ENCODE results near the gene ATAD1.
A peak's percentile ranks its signal among the peaks of the same experiment; 100 is the strongest.
"Not testable (repeated sequence)": the region's sequence is repeated elsewhere in the genome, so short reads cannot be mapped to it uniquely, and the experiment has no call there.

ATAD1 gene

DNA sequence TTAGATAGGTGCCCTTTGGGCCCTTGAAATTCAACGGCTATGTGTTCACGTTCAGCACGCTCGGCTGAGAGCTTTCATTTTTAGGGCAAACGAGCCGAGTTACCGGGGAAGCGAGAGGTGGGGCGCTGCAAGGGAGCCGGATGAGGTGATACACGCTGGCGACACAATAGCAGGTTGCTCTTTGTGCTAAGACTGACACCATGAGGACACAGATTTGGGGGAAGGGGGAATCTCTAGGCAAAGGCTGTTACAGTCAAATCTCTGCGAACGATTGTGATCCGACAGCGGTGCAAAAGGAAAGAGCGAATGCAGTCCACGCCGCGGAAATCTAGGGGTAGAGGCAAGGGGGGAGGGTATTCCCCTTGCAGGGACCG is 44.6 kb upstream of the ATAD1 start:
- no peak for DNase-seq (ENCODE audit: low read depth, low spot score)

GRCh38 chr10:87861953-87862678 is 44.1 kb upstream of the ATAD1 start:
- TF ChIP-seq FOXP2 (optimal IDR thresholded peaks at IDR 0.05; ENCODE audit: control extremely low read depth, extremely low read length, insufficient read depth) = no peak
- TF ChIP-seq EZH2 (IDR thresholded peaks at IDR 0.05) = no peak
- no peak for TF ChIP-seq POLR2AphosphoS5 (IDR thresholded peaks at IDR 0.05; ENCODE audit: borderline replicate concordance, low read depth, low read length)
- H3K9me3 ChIP-seq (ENCODE audit: low read depth, low read length) = no peaks in the 10 kb centered on the region
- H3K9ac ChIP-seq (ENCODE audit: insufficient read length) = no peak overlapping the region
- H3K36me3 ChIP-seq (ENCODE audit: insufficient read depth, low read length) = no peaks in the 10 kb centered on the region
- no peak overlapping the region for H3K27ac ChIP-seq
- no peak for DNase-seq (ENCODE audit: low read depth, low spot score)
- peak overlapping the region; percentile 85 for H3K4me3 ChIP-seq

More for the DNA sequence above, 44.6 kb upstream of the ATAD1 start:
- H3K4me3 ChIP-seq = peak overlapping the region; percentile 85
- H3K36me3 ChIP-seq (ENCODE audit: insufficient read depth, low read length) = no peaks in the 10 kb centered on the region
- no peak overlapping the region for H3K9ac ChIP-seq (ENCODE audit: insufficient read length)
- no peaks in the 10 kb centered on the region for H3K9me3 ChIP-seq (ENCODE audit: low read depth, low read length)
- H3K27ac ChIP-seq = no peak overlapping the region
- TF ChIP-seq POLR2AphosphoS5 (IDR thresholded peaks at IDR 0.05; ENCODE audit: borderline replicate concordance, low read depth, low read length) (no peak), FOXP2 (optimal IDR thresholded peaks at IDR 0.05; ENCODE audit: control extremely low read depth, extremely low read length, insufficient read depth) (no peak)

- no peaks in the 10 kb centered on the region for H3K9me3 ChIP-seq (ENCODE audit: low read depth, low read length)
- no peaks in the 10 kb centered on the region for H3K36me3 ChIP-seq (ENCODE audit: insufficient read depth, low read length)
- no peak overlapping the region for H3K27ac ChIP-seq
- H3K4me3 ChIP-seq = no peak overlapping the region
- H3K9ac ChIP-seq (ENCODE audit: insufficient read length) = no peak overlapping the region
- no peak for DNase-seq (ENCODE audit: low read depth, low spot score)
- no peak for TF ChIP-seq POLR2AphosphoS5 (IDR thresholded peaks at IDR 0.05; ENCODE audit: borderline replicate concordance, low read depth, low read length)
These were observed 43.5 kb upstream of the ATAD1 start for GRCh38 chr10:87861566-87861952.

GRCh38 chr10:87860816-87861403 is 42.9 kb upstream of the ATAD1 start:
- H3K4me3 ChIP-seq = no peak overlapping the region
- no peak for DNase-seq (ENCODE audit: low read depth, low spot score)
- no peak overlapping the region for H3K9ac ChIP-seq (ENCODE audit: insufficient read length)
- TF ChIP-seq EZH2 (IDR thresholded peaks at IDR 0.05) (no peak), FOXP2 (optimal IDR thresholded peaks at IDR 0.05; ENCODE audit: control extremely low read depth, extremely low read length, insufficient read depth) (no peak), POLR2AphosphoS5 (IDR thresholded peaks at IDR 0.05; ENCODE audit: borderline replicate concordance, low read depth, low read length) (no peak)
- H3K9me3 ChIP-seq (ENCODE audit: low read depth, low read length) = no peaks in the 10 kb centered on the region
- no peak overlapping the region for H3K27ac ChIP-seq
- no peaks in the 10 kb centered on the region for H3K36me3 ChIP-seq (ENCODE audit: insufficient read depth, low read length)

DNA sequence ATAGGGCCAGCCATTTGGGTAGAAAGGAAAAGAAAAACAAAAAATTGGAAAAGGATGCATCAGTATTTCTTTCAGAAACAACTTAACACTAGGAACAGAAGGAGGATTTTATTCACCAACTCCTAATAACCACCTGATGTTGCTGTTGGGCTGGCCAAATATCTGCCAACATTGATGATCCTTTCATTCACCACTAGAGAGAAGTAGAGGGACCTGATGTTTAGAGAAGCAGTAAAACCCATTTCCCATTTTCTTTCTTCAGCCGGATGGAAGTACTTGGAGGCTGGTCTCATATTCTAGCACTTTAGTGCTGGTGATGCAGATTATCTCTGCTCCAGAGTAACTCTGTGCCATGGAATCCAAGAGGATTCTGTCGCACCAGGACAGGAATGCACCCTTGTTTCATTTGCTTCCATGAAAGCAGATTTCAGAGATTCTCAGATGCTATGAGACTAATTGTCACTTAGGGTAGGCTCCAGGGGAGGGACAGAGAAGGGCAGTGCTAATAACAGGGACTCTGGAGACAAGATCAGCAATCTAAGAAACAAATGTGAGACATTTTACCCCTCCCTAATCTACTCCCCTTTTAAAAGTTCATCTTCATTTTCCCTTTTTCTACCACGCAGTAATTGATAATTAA is 42.2 kb upstream of the ATAD1 start:
- Histone ChIP-seq H3K9me3 (ENCODE audit: low read depth, low read length) (no peaks in the 10 kb centered on the region), H3K27ac (no peak overlapping the region), H3K4me3 (no peak overlapping the region), H3K9ac (ENCODE audit: insufficient read length) (no peak overlapping the region), H3K36me3 (ENCODE audit: insufficient read depth, low read length) (no peaks in the 10 kb centered on the region)
- TF ChIP-seq EZH2 (IDR thresholded peaks at IDR 0.05) = no peak
- TF ChIP-seq POLR2AphosphoS5 (IDR thresholded peaks at IDR 0.05; ENCODE audit: borderline replicate concordance, low read depth, low read length) = no peak
- no peak for TF ChIP-seq FOXP2 (optimal IDR thresholded peaks at IDR 0.05; ENCODE audit: control extremely low read depth, extremely low read length, insufficient read depth)
- no peak for DNase-seq (ENCODE audit: low read depth, low spot score)

GRCh38 chr10:87855665-87856064 is 37.6 kb upstream of the ATAD1 start:
- not testable (repeated sequence) for H3K27ac ChIP-seq; H3K9me3 ChIP-seq (ENCODE audit: low read depth, low read length); H3K4me3 ChIP-seq; H3K9ac ChIP-seq (ENCODE audit: insufficient read length); DNase-seq (ENCODE audit: low read depth, low spot score); H3K36me3 ChIP-seq (ENCODE audit: insufficient read depth, low read length)

GRCh38 chr10:87855247-87855646 is 37.2 kb upstream of the ATAD1 start:
- DNase-seq (ENCODE audit: low read depth, low spot score); H3K9ac ChIP-seq (ENCODE audit: insufficient read length); H3K27ac ChIP-seq: not testable (repeated sequence)

GRCh38 chr10:87852089-87852488 is 34.1 kb upstream of the ATAD1 start:
- Histone ChIP-seq H3K9ac (ENCODE audit: insufficient read length) (no peak overlapping the region), H3K36me3 (ENCODE audit: insufficient read depth, low read length) (no peaks in the 10 kb centered on the region), H3K9me3 (ENCODE audit: low read depth, low read length) (no peaks in the 10 kb centered on the region), H3K4me3 (no peak overlapping the region), H3K27ac (no peak overlapping the region)
- TF ChIP-seq POLR2AphosphoS5 (IDR thresholded peaks at IDR 0.05; ENCODE audit: borderline replicate concordance, low read depth, low read length) (no peak), FOXP2 (optimal IDR thresholded peaks at IDR 0.05; ENCODE audit: control extremely low read depth, extremely low read length, insufficient read depth) (no peak), EZH2 (IDR thresholded peaks at IDR 0.05) (no peak)
- no peak for DNase-seq (ENCODE audit: low read depth, low spot score)

More at GRCh38 chr10:87855247-87855646, 37.2 kb upstream of the ATAD1 start:
- not testable (repeated sequence) for H3K4me3 ChIP-seq; H3K9me3 ChIP-seq (ENCODE audit: low read depth, low read length); H3K36me3 ChIP-seq (ENCODE audit: insufficient read depth, low read length)

DNA sequence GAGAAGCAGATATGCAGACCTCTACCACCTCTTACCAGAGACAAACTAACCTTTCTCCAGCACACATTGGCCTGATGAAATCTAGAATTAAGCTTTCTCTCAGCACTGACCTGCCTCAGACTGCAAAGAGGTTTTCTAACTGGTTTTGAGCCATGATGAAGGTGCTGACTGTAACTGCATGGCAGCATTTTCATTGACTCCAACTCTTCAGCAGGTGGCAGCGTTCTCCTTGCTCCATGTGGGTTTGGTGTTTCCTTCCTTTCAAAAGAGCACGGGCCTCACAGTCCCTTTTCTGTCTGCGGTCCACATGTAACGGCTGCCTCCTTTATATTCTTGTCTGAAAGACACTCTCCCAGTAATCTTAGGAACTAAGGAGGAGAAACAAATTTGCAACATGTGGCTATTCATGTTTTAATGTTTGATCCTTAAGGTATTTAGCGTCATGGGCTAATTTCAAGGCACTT is 32.7 kb upstream of the ATAD1 start:
- Histone ChIP-seq H3K9ac (ENCODE audit: insufficient read length) (no peak overlapping the region), H3K9me3 (ENCODE audit: low read depth, low read length) (no peaks in the 10 kb centered on the region), H3K36me3 (ENCODE audit: insufficient read depth, low read length) (no peaks in the 10 kb centered on the region), H3K27ac (no peak overlapping the region), H3K4me3 (no peak overlapping the region)
- no peak for DNase-seq (ENCODE audit: low read depth, low spot score)
- TF ChIP-seq FOXP2 (optimal IDR thresholded peaks at IDR 0.05; ENCODE audit: control extremely low read depth, extremely low read length, insufficient read depth) (no peak), POLR2AphosphoS5 (IDR thresholded peaks at IDR 0.05; ENCODE audit: borderline replicate concordance, low read depth, low read length) (no peak), EZH2 (IDR thresholded peaks at IDR 0.05) (no peak)

Data from SK-N-MC (cell line).